GOT3 (cell line): Measurements from ENCODE around the gene CEP85L.

ENCODE experiments used
- DNase-seq: peaks from one replicate; lab custom pipeline; 2025; ENCODE audit warnings: mixed read lengths; lab: John Stamatoyannopoulos, UW

CEP85L gene

DNA sequence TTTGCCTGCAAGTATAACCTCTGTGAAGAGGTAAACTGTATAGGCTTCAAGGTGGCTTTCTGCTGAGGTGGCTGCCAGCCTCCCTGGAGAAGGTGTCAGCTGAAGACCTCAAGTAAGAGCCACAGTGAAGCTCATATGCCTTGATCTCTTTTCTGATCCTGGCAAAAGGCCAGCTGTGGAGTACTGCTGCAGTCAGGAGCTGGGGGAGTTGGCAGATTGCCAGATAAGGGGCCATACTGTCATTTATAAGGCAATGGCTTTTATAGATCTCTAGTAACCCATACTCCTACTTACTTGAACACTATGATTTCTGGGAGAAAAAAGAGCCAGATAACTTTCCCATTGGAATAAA lies 8.8 kb upstream of the CEP85L start:
- no peak for DNase-seq

DNA sequence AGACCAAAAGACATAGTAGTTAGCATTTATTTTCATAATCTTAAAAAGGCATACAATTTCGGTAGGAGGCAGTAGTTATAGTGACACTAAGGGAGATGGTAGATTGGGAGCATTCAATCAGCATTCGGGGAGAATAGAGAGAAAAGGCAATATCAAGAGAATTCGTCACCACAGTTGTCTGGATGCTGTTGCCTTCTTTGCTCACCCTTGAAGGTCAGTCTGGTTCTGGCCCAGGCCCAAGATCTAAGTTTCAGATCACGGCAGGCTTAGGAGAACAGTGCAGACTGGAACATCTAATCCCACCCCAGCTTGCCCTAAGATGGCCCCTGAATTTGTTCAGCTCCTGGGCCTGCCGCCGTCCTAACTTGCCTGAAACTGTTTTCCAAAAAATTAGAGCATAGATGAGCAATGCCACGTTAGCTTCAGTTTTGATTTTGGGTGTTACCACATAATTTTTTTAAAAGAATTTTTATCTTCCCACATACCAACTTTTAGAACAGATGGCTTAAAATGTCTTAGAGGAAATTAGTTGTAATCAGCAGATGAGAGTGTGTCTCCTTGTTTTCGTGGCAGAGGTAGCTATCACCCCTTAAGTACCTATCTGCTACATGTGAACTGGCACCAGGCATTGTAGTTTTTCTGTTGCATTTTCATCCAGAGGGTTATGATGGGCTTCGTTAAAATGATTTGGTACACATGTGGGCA lies 8.3 kb upstream of the CEP85L start:
- DNase-seq: no peak

DNA sequence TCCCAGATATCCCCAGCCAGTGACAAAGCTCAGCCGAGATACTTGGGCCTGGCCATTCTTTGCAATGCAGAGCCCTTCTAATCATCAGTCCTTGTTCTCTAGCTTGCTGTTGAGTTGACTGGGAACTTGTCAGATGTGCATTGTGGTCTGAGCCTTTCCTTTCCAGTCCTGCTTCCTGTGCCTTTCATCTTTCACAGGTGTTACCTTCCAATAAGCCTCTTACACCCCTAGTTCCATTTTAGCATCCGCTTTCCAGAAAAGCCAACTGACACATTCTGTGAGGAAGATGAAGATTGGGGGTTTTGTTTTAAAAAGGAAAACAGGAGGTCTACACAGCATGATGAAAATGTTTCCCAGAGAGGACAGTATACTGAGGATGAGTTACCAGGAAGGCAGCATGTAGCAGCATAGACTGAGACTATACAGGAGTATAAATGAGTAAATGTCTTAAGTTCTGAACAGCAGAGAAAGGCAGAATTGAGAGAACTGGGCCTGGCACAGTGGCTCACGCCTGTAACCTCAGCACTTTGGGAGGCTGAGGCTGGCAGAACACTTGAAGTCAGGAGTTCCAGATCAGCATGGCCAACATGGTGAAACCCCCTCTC lies 5.6 kb upstream of the CEP85L start:
- DNase-seq: no peak

DNA sequence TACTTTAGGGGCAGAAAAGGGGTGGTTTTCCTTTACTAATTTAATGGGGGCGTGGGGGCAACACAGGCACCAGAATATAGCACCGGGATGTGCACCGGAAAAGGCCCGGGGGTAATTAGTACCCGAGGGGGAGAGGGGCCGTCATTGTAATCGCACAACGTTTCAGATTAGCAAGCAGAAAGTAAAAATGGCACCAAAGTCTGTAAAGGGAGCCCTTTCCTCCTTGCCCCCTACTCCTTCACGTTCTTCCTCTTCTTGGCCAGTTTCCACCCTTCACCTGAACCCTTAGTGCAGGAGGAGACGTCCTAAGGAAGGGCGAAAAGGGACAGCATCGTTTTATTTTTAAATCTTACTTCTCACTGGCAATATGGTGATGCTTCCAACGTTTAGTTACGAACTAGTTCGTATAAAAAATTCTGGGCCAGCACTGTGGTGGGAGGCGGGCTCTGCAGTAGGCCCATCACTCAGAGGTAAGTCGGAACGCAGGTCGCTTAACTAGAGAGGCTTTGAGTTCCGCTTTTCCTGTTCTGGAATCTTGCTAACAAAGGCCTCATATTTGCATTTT lies 742 bp upstream of the CEP85L start:
- no peak for DNase-seq

DNA sequence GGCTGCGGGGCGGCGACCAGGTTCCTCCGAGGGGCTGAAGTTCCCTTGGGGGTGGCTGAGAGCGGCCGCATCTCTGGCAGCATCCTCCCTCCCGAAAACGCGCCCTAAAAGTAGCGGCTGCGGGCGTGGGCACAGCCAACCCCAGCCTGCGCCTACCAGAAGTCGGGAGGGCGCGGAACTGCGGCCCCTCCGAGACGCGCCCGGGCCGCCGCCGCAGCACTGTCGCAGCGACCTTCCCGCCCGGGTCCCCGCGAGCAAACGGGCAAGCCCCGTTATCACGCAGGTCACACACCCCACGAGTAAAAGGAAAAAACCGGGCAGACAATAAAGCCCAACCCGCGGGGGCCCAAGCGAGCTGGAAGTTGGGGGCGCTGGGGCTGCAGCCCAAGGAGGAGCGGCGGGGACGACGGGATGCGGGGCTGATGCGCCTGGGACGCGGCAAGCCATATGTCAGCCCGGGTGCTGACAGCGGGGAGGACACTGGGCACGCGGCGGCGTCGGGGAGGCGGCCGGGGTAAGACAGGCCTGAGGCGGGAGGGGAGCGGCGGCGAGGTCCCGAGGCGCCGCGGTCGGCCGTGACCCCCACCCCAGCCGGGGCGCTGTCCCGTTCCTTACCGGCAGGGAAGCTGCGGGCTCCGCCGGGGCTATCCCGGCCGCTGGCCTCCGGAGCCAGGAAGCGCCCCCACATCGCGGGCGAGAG lies 659 bp downstream of the CEP85L start:
- DNase-seq: no peak

DNA sequence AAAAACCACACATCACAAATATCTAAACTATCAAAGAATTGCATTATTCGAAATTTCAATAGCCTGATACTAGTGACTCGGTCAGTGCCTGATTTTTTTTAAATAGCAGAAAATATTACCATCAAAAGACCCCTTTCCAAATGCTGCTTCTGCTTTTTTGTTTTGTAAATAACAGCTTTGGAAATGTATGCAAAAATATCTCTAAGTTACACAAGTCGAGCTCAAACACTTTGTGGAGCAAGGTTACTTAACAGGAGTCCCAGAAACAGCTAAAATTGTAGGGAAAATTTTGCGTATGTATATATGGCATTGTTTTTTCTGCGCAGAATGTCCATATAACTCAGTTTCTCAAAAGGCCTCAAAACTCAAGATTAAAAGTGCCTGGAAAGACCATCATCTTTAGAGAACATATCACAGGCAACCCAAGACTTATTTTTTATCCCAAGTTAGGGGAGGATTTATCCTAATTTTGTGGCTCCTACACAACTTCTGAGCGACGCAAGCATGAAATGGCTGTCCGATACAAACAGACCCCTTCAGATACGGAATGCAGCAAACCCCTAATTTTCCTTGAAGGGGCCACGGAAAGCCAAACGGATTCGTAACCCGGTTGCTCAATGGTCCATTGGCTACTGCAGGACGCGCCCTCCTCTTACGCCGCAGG lies 1.3 kb downstream of the CEP85L start:
- DNase-seq: no peak

DNA sequence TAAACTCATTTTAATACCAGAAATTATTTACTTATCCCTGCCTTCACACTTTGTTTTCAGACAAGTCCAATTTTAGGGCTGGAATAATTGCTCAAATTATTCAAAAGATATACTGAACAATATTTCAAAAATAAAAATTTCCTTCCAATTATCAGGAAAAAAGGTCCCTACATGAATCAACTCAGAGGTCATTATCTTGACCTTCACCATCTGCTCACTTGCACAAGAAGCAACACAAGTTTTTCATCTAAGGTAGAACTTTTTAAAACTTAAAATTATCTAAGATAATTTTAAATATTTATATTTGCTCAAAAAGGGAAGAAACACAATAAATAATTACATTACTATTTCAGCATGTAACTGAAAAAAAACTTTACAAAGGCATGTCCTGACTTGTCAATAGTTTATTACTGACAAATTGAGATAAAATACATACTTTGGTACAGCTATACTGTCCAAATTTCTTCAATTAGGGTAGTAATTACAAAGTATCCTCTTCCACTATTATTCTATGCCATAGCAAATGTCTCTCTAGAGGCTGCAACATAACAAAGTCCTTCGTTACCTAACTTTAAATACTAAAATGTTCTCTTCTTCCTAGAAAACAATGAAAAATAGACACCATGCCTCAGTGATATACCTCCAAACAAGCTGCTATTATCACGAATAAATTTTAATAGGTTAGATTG lies 2.4 kb downstream of the CEP85L start:
- no peak for DNase-seq

DNA sequence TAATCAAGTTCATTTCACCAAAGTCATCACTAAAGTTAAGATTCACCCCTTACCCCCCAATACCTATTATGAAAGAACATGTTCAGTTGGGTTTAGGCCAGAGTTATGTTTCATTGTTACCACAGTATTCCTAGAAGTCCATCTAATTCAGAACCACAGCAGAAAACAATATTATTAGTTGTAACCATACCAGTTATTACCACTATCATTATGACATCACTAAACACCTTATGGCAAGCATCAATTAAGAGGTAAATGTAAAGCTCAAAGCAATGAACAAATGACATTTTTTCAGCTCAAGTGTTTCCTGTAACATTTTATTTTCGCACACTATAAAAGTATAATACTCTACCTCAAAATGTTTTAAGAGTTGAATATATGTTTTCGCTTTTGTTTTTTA lies 4.4 kb downstream of the CEP85L start:
- DNase-seq: no peak

DNA sequence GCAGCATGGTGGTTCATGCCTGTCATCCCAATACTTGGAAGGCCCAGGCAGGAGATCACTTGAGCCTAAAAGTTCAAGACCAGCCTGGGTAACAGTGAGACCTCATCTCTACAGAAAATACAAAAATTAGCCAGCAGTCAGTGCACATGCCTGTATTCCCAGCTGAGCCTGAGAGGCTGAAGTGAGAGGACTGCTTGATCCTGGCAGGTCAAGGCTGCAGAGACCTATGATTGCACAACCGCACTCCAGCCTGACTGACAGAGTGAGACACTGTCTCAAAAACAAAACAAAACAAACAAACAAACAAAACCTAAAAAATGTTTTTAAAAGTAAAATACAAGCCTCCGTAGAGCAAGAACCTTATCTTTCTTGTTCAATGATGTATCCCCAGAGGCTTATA lies 6.0 kb downstream of the CEP85L start:
- DNase-seq: no peak

DNA sequence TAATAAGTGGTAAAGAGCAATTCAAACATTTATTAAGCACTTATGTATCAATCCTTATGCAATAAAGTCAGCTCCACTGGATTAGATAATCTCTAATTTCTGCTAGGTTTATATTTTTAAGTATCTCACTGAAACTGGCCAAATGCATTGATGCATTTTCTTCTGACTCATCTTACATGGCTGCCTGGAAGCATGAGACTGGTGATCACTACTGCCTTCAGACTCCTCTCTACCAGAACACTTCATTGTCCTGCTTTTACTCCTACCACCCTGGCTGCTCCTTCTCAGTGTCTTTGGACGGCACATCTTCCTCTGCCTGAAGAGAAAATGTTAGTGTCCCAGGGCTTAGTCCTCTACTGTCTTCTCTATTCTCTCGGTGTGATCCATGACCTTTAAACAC lies 7.4 kb downstream of the CEP85L start:
- DNase-seq: no peak

DNA sequence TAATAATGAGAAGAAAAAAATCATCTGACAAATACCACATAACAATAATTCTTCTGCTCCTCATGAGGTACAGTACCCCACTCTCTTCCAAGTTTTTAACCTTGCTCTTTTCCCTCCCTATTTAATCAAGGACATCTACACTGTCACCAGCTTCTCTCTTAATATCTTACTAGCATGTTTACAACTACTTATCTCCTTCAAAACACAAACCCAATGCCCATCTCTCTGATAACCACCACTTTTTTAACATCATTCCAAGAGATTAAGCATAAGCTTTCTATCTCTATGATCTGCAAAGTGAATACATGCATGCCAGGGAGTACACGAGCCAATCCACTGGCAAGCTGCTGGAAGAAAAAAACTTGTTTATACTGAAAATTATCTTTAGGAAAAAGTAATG lies 10.3 kb downstream of the CEP85L start:
- DNase-seq: no peak

DNA sequence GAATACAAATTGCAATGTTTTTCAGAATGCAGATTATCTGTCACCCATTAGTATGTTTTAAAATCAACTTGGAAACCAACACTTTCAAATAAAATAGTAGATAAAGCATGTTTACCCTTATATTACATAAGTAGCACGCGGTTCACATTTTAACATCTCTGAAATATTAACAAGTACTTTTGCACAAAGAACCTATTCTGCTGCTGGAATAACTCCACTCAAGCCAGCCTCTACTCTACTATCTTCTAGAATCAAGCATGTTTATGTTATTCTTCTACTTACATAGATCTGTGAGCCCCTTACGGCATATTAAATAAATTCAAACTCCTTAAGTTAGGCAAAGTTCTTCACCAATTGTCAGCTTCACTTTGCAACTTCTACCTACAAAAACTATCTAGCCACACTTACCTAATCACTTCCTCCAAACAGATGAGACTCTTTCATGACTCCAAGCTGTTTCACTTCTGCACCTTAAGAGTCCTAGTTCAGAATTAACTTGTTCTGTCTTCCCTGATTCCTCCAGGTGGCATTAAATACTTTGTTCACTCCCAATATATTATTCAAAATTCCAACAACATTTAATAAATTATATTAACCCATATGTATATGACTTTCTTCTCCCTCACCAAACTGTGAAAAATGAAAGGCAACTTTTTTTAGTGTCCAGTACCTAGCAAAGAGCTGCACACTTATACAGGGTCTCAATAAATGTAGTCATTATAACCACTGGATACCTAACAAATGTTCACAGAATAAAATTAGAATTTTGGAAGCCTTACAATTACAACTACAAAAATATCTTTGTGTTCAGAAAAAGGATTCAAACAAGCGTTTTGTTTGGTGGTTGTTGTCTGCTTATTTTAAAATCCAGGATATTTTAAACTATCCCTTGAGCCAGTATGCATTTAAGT lies 12.1 kb downstream of the CEP85L start:
- DNase-seq: no peak

DNA sequence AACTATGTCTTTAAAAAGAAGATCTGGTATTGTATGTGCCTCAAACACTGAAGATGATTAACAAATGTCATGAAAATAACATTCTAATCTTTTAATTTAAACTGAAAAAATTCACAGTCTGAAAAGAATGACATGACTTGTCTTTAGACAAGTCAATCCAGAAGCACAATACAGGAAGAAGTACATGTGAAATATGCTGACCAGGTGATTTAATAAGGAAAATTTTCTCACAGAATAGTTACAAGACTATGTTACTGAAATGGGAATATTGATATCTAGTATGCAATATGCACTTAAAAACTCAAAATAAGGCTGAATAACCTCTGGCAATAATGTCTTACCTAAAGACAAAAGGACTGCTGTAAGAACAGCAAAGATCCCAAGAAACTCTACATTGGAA lies 13.1 kb downstream of the CEP85L start:
- DNase-seq: no peak

DNA sequence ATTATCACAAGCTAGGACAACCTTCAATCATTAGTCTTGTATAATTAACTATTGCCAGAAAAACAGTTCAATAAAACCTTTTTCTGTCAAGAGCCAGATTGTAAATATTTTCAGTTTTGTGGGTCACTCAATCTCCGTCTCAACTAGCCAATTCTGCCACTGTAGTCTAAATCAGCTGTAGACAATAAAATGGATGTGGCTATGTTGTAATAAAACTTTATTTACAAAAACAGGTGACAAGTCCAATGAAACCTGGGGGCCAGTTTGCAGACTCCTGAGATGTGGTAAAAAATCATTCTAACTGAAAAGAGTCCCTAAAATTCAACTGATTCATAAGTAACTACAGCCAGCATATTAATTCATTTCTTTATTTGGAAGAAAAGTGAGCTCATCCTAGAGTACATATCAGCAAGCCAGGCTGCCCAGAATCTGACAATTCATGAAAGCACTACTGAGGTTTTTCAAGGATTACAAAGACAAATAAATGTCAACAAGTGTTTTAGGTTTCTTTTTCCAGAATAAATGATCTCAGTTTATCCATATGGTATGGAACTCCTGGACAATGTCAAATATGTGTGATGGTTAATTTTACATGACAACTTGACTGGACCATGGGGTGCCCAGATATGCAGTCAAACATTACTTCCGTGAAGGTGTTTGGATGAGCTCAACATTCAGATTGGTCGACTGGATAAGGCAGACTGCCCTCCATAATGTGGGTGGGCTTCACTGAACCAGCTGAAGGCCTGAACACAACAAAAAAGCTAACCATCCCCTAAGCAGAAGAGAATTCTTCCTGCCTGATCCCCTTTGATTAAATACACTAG lies 15.3 kb downstream of the CEP85L start:
- DNase-seq: no peak

DNA sequence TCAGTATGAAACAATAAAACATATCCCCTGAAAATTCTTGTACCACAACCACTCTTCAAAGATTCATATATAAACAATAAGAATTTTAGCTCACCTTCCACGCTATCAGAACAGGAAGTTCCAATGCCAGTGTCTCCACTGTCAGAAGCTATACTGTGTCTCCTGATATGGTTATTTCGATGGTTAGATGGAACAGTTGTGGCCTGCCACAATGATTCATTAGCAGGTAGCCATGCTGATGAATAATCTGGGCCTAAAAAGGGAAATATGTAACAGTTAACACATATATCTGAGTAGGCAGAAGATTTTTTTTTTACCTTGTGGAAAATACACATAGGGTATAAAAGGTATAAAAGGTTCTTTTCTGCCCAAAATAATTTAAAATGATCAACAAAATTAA lies 19.0 kb downstream of the CEP85L start:
- no peak for DNase-seq

DNA sequence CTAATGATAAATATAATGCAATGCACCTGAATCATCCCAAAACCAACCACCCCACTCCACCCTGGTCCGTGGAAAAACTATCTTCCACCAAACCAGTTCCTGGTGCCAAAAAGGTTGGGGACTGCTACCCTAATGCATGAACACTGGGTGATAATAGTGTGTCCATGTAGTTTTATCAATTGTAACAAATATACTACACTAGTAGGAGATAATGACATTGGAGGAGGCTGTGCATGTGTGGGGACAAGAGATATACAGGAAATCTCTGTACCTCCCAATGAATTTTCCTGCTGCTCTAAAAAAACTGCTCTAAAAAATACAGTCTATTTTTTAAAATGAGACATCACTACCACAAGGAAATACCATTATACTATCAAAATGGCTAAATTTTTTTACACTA lies 20.5 kb downstream of the CEP85L start:
- no peak for DNase-seq

DNA sequence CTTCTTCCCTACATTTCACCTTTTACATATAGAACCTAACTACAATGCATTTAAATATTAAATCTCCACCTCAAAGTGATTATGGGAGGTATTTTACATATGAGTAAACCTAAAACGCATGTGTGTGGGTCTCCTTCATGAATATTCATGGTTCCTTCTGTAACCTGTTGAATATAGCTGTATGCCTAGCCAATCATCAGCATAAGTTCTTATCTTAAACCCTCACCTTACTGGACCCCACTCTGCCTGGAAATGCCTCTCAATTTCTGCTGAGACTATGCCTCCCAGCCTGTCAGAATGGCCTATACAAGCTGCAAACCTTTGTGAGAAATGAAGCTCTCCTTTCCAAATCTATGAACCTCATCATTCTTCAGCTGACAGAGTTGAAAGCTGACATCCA lies 21.3 kb downstream of the CEP85L start:
- no peak for DNase-seq

DNA sequence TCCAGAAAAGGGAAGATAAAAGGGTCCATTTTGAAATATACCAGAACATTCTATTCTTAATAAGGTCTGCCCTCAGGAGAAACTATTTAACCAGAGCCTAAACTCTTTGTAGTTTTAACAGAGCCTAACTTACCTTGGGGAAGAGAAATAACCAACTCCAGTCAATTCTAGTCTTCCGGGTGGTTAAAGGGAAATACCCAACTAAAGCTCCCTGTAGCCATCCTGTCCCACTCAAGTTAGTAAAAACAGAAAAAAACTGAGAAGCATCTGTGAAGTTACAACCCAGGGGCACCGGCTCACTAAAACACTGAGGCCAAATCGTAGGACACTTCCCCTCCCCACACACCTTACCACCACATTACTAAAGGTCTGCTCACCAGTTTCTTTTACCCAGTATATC lies 23.7 kb downstream of the CEP85L start:
- no peak for DNase-seq

DNA sequence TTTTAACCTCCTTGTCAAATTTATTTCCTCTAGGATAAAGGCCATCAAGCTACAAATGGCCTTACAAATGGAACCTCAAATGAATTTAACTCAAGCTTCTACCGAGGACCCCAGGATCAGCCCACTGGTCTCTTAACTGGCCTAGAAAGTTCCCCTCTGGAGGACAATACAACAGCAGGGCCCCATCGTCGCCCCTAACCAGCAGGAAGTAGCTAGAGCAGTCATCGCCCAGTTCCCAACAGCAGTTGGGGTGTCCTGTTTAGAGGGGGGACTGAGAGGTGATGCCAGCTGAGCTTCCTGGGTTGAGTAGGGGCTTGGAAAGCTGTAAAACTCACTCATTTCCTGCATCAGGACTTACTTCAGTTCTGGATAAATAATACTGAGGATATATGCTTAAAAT lies 25.6 kb downstream of the CEP85L start:
- no peak for DNase-seq

DNA sequence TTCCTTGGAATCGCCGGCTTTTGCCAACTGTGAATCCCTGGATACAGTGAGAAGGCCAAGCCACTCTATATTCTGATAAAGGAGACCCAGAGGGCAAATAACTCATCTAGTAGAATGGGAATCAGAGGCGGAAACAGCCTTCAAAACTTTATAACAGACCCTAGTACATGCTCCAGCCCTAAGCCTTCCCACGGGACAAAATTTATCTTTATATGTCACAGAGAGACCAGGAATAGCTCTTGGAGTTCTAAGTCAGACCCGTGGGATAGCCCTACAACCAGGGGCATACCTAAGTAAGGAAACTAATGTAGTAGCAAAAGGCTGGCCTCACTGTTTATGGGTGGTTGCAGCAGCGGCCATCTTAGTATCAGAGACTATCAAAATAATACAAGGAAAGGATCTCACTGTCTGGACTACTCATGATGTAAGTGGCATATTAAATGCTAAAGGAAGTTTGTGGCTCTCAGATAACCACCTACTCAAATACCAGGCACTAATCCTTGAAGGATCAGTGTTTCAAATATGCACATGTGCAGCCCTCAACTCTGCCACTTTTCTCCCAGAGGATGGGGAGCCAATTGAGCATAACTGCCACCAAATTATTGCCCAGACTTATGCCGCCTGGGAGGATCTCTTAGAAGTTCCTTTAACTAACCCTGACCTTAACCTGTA lies 29.5 kb downstream of the CEP85L start:
- no peak for DNase-seq
